Cerebellar nuclear complex (tissue), 1 donor: Measurements from ENCODE around the gene WWOX.

Source experiments
- DNase-seq, 2 experiments: peaks; one replicate each; lab custom pipeline; 2025; lab: John Stamatoyannopoulos, UW

WWOX gene

GRCh38 chr16:78994135-78994745 lies 894.8 kb downstream of the WWOX start:
- DNase-seq, result no peak

- DNase-seq, result no peak
Observed at GRCh38 chr16:78995441-78995840, 896.0 kb downstream of the WWOX start.

- DNase-seq, result peak; percentile 71 to 84
Observed at GRCh38 chr16:78996790-78997189, 897.3 kb downstream of the WWOX start.

GRCh38 chr16:78998879-78999278 lies 899.4 kb downstream of the WWOX start:
- no peak for DNase-seq

GRCh38 chr16:79001156-79001967 lies 901.9 kb downstream of the WWOX start:
- DNase-seq, result no peak

GRCh38 chr16:79003026-79003609 lies 903.7 kb downstream of the WWOX start:
- no peak for DNase-seq

GRCh38 chr16:79004309-79004708 lies 904.9 kb downstream of the WWOX start:
- no peak for DNase-seq

GRCh38 chr16:79005096-79005495 lies 905.6 kb downstream of the WWOX start:
- DNase-seq, result no peak

- no peak for DNase-seq
Observed at GRCh38 chr16:79006206-79006605, 906.8 kb downstream of the WWOX start.

- no peak for DNase-seq
Observed at GRCh38 chr16:79006765-79007164, 907.3 kb downstream of the WWOX start.

GRCh38 chr16:79007614-79008013 lies 908.2 kb downstream of the WWOX start:
- no peak for DNase-seq

- no peak for DNase-seq
Observed at GRCh38 chr16:79008036-79008868, 908.8 kb downstream of the WWOX start.

GRCh38 chr16:79008869-79009179 lies 909.4 kb downstream of the WWOX start:
- DNase-seq, result no peak

- DNase-seq, result no peak
Observed at GRCh38 chr16:79009896-79010295, 910.4 kb downstream of the WWOX start.

GRCh38 chr16:79011282-79011681 lies 911.8 kb downstream of the WWOX start:
- DNase-seq, result no peak

- no peak for DNase-seq
Observed at GRCh38 chr16:79012671-79013434, 913.4 kb downstream of the WWOX start.

GRCh38 chr16:79013930-79014660 lies 914.6 kb downstream of the WWOX start:
- no peak for DNase-seq

- DNase-seq, result no peak
Observed at GRCh38 chr16:79018650-79019429, 919.4 kb downstream of the WWOX start.

GRCh38 chr16:79019431-79019830 lies 920.0 kb downstream of the WWOX start:
- no peak for DNase-seq

- DNase-seq, result no peak
Observed at GRCh38 chr16:79021991-79022630, 922.7 kb downstream of the WWOX start.
